C1 segment of cervical spinal cord (tissue), 14 donors: ENCODE results near the gene ARPC2.

ENCODE experiments used
- DNase-seq, 14 donors: peaks; one replicate each; lab custom pipeline; 2025; lab: John Stamatoyannopoulos, UW

The ARPC2 gene

GRCh38 chr2:218217360-218218267, 625 bp downstream of the ARPC2 start:
- DNase-seq = peak in 10 of 14 donors; percentile 17 to 65 (median 53)

- DNase-seq = no peak
Measured at GRCh38 chr2:218218268-218219185, 1.5 kb downstream of the ARPC2 start.

GRCh38 chr2:218219934-218220333, 2.9 kb downstream of the ARPC2 start:
- DNase-seq = no peak

- DNase-seq = no peak
Measured at GRCh38 chr2:218221000-218221399, 4.0 kb downstream of the ARPC2 start.

GRCh38 chr2:218223046-218223445, 6.1 kb downstream of the ARPC2 start:
- DNase-seq = no peak

- DNase-seq = no peak
Measured at GRCh38 chr2:218224186-218224585, 7.2 kb downstream of the ARPC2 start.

GRCh38 chr2:218226903-218227302, 9.9 kb downstream of the ARPC2 start:
- no peak for DNase-seq

GRCh38 chr2:218228366-218229090, 11.5 kb downstream of the ARPC2 start:
- no peak for DNase-seq

DNA sequence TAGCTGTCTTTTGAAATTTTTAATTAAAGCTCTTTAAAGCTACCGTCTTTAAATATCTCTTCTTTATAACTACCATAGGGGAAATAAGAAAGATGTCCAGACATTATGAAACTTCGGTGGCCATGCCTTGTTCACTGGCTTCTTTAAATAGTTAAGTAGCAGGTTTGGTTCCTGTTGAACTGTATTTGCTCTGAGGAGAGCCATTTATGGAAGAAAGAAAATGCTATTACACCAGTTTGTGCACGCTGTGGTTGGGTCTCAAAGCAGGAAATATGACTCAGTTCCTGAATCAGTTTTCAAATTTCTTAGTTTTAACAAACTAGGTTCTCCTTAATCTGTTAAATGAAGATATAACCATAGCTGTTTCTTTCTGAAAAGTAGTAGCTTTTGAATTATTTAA, 12.2 kb downstream of the ARPC2 start:
- DNase-seq = no peak

DNA sequence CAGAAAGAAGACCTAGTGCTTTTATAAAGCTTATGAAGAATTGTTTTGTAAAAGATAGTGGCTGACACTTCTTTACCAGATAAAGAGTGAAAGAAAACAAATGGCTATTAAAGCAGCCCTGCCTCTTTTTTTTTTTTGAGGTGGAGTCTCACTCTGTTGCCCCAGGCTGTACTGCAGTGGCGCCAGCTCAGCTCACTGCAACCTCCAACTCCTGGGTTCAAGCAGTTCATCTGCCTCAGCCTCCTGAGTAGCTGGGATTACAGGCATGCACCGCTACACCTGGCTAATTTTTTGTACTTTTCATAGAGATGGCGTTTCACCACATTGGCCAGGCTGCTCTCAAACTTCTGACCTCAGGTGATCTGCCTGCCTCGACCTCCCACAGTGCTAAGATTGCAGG, 12.9 kb downstream of the ARPC2 start:
- no peak for DNase-seq

DNA sequence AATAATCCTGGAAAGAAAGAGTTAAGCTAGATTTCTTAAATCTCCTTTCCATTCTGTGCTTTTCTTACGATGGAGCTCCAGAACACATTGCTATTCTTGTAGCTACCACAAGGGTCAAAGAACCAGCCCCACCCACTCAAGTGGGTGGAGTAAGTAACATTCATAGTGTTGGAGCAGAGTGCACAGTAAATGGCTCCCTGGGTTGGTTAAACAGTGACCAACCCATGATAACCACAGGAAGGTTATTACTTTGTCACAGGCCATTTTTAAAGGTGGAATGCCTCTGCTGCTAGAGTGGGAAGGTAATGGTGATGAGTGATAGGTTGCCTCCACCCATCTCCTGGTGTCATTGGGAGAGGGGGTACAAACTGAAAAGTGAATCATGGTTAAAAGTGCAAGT, 13.9 kb downstream of the ARPC2 start:
- no peak for DNase-seq

DNA sequence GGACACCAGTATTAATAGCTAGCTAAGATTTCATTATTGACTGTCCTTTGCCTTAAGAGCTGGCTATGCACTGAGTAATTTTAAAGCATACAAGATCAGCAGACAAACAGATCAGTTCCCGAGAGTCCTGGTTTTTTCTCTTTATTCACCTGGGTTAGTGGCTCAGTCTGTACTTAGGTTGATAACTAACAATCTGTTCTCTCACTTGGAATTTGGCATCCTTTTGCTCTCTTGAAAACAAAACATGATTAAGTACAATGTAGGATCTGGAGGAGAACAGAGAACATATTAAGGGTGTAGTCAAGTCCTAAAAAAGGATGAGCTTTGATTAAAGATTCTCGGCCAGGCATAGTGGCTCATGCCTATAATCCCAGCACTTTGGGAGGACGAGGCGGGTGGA, 16.6 kb downstream of the ARPC2 start:
- DNase-seq = peak in 1 of 14 donors; percentile 7

- DNase-seq = no peak
Measured at GRCh38 chr2:218234521-218234920, 17.5 kb downstream of the ARPC2 start.

GRCh38 chr2:218235017-218235416, 18.0 kb downstream of the ARPC2 start:
- DNase-seq = no peak

DNA sequence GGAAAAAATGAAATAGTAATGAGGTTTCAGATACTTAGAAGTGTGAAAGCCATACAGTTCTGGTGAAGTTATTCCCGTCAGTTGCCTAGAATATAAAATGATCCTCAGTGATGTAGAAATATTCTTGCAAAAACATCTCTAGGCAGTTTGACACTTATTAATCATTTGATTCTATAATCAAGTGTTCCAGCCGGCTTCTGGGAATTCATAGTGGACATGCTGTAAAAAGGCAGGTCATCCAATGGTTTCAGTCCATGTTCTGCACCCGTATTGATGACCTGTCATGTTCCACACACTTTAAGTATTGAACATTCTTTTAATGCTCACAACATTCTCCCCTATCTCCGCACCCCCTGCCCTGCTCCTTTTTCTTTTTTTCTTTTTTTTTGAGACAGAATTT, 19.8 kb downstream of the ARPC2 start:
- DNase-seq = no peak

- DNase-seq = no peak
Measured at GRCh38 chr2:218238887-218239286, 21.9 kb downstream of the ARPC2 start.

DNA sequence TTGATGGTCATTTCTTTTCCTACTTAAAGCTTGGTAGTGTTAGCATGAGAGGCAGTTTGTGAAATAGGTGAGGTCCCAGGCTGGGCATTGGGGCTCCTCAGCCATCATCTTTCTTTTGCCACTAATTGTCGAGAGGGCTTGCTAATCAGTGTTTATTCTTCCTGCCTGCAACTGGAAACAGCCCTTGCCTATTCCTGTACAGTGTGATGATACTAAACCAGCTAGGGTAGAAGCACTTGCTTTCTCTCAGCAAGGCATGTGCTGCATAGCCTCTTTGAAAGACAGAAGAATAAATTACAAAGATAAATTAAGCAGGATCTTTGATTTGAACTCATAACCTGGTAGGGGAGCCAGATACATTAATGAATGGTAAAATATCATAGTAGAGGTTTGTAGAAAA, 27.2 kb downstream of the ARPC2 start:
- no peak for DNase-seq

DNA sequence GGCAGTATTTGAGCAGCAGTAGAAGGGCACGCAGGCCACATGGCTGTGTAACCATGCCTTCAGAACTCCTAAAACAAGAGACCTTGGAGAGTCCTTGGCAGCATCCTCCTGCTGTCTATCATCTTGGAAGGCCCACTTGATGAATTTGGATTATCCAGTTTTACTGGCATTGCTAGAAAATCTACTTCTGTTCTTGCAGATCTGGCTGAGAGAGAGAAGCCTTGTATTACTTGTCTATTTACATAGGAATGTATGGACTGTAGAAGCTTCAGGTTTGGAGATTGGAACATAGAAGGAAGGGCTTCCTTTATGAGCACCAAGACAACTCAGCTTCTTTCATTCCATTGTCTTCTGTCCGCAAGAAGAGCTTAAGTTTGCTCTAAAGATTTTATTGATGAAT, 27.7 kb downstream of the ARPC2 start:
- DNase-seq = no peak

DNA sequence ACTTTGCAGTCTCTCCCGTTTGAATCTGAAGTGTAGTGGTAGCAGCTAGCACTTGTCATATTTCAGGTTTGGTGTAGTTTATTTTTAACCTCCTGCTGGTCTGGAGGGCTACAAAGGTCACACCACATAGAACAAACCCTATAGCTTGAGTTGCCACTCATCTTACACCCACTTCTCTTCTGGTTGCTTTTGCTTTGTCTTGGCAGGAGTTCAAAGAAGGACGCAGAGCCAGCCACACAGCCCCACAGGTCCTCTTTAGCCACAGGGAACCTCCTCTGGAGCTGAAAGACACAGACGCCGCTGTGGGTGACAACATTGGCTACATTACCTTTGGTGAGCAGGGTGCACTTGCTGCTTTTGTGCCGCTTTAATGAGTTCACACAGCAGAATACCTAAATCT, 28.2 kb downstream of the ARPC2 start:
- no peak for DNase-seq

DNA sequence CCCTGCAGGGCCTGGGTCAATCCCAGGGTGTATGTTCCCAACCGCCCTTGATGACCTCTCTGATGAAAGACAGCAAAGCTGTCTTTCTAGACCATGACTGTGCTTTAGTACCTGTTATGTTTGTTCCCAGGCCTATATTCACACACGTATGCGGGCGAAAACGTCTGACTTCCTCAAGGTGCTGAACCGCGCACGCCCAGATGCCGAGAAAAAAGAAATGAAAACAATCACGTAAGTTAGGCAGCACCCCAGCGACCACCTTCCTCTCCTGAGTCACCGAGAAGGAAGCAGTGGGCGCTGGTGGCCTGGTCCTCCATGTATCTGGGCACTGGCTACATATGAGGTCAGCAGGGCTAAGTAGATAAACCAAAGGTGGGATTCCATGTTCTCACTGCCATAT, 32.7 kb downstream of the ARPC2 start:
- DNase-seq = no peak

- peak in 1 of 14 donors; percentile 35 for DNase-seq
Measured at GRCh38 chr2:218252509-218253231, 35.7 kb downstream of the ARPC2 start.
